ENCODE results near the gene SLC4A2.

SLC4A2 gene

GRCh38 chr7:151017370-151017952 is 41.9 kb upstream of the SLC4A2 start:
- Histone ChIP-seq H3K27ac (replicated peaks) (no peak overlapping the region), H3K27me3 (ENCODE audit: insufficient read depth, poor library complexity, severe bottlenecking) (peaks cover 22% of the 10 kb centered on the region), H3K4me3 (replicated peaks; ENCODE audit: insufficient read depth, low read length) (no peak overlapping the region)
- no peak for TF ChIP-seq SPI1 (IDR thresholded peaks at IDR 0.05; ENCODE audit: borderline replicate concordance, low read depth)
- TF ChIP-seq GABPA (IDR thresholded peaks at IDR 0.05; ENCODE audit: low read depth): no peak
- TF ChIP-seq, protein P1, sequence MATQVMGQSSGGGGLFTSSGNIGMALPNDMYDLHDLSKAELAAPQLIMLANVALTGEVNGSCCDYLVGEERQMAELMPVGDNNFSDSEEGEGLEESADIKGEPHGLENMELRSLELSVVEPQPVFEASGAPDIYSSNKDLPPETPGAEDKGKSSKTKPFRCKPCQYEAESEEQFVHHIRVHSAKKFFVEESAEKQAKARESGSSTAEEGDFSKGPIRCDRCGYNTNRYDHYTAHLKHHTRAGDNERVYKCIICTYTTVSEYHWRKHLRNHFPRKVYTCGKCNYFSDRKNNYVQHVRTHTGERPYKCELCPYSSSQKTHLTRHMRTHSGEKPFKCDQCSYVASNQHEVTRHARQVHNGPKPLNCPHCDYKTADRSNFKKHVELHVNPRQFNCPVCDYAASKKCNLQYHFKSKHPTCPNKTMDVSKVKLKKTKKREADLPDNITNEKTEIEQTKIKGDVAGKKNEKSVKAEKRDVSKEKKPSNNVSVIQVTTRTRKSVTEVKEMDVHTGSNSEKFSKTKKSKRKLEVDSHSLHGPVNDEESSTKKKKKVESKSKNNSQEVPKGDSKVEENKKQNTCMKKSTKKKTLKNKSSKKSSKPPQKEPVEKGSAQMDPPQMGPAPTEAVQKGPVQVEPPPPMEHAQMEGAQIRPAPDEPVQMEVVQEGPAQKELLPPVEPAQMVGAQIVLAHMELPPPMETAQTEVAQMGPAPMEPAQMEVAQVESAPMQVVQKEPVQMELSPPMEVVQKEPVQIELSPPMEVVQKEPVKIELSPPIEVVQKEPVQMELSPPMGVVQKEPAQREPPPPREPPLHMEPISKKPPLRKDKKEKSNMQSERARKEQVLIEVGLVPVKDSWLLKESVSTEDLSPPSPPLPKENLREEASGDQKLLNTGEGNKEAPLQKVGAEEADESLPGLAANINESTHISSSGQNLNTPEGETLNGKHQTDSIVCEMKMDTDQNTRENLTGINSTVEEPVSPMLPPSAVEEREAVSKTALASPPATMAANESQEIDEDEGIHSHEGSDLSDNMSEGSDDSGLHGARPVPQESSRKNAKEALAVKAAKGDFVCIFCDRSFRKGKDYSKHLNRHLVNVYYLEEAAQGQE (IDR thresholded peaks at IDR 0.05; ENCODE audit: insufficient replicate concordance, low read depth): no peak
- no peak for TF ChIP-seq POLR2AphosphoS5 (IDR thresholded peaks at IDR 0.05; ENCODE audit: low read depth)
- TF ChIP-seq CTCF (IDR thresholded peaks at IDR 0.05; ENCODE audit: insufficient read depth, low read length): no peak
- no peak for DNase-seq (ENCODE audit: low read depth in 1 of 2, low spot score in 1 of 2)

DNA sequence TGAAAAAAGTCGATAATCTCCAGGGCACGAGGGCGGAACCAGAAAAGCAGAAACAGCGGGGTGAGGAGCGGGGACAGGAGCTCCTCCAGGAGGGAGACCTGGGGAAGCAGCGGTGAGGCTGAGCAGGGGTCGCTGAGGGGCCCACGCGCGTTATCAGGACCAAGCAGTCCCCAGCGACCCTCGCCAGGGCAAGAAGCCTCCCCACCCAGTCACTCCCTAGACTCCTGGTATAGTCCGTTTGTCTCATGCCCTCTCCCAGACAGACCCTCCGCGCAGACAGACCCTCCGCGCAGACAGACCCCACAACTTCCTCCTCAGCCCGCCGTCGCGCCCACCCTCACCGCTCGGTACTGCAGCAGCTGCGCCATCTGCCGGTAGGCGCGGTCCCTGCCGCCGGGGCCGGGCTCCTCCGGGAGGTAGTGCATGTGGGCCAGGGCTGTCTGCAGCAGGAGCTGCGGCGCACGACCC is 41.4 kb upstream of the SLC4A2 start:
- DNase-seq (ENCODE audit: low read depth in 1 of 2, low spot score in 1 of 2): peak; percentile 58 to 69
- TF ChIP-seq SPI1 (IDR thresholded peaks at IDR 0.05; ENCODE audit: borderline replicate concordance, low read depth) (no peak), CTCF (IDR thresholded peaks at IDR 0.05; ENCODE audit: insufficient read depth, low read length) (peak; percentile 39)
- Histone ChIP-seq H3K4me3 (replicated peaks; ENCODE audit: insufficient read depth, low read length) (no peak overlapping the region; the same call in 1 of the 2 replicates), H3K27ac (replicated peaks) (no peak overlapping the region), H3K27me3 (ENCODE audit: insufficient read depth, poor library complexity, severe bottlenecking) (peaks cover 18% of the 10 kb centered on the region)

DNA sequence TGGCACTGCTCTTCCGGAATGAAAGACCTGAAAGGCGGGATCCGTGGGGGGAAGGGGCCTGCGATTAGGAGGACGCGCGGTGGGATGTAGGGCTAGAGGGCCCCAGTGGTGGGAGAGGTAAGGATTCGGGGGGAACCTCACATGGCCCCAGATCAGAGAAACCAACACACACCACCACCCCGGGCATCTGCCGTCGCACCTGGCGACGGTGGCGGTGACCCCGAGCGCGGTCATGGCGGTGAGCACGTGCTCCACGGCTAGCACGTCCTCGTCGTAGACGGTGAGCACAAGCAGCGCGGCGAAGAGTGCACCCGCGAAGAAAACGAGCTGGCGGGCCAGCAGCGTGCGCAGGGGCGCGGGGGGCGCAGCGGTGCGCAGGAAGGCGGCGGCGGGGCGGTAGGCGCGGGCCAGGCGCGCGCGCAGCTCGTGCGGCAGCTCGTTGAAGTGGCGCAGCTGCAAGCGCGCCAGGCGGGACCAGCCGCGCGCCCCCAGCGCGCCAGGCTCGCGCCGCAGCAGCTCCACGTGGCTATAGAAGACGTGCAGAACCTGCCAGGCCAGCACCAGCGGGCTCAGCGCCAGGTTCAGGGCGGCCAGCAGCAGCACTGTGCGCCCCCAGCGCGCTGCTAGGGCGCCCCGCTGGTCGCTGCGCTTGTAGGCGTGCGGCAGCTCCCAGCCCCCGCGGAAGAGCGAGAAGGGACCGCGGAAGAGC is 40.8 kb upstream of the SLC4A2 start:
- TF ChIP-seq, protein P1 (IDR thresholded peaks at IDR 0.05; ENCODE audit: insufficient replicate concordance, low read depth): no peak
- no peak for TF ChIP-seq GABPA (IDR thresholded peaks at IDR 0.05; ENCODE audit: low read depth)
- TF ChIP-seq SPI1 (IDR thresholded peaks at IDR 0.05; ENCODE audit: borderline replicate concordance, low read depth): no peak
- TF ChIP-seq POLR2AphosphoS5 (IDR thresholded peaks at IDR 0.05; ENCODE audit: low read depth): no peak
- no peak for TF ChIP-seq CTCF (IDR thresholded peaks at IDR 0.05; ENCODE audit: insufficient read depth, low read length)
- DNase-seq (ENCODE audit: low read depth in 1 of 2, low spot score in 1 of 2): no peak
- Histone ChIP-seq H3K27ac (replicated peaks) (no peak overlapping the region), H3K27me3 (ENCODE audit: insufficient read depth, poor library complexity, severe bottlenecking) (peaks cover 18% of the 10 kb centered on the region), H3K4me3 (replicated peaks; ENCODE audit: insufficient read depth, low read length) (no peak overlapping the region; the same call in 1 of the 2 replicates)
